ENCODE data around the gene RNF148. TPM values are rescaled to one million over a fixed set of nuclear protein-coding genes. Genes with fewer than 3 reads are reported as not detected.

The RNF148 gene
- total RNA-seq, 4 donors from 2014 or later: 0.25 to 0.36 TPM; not detected in 2

DNA sequence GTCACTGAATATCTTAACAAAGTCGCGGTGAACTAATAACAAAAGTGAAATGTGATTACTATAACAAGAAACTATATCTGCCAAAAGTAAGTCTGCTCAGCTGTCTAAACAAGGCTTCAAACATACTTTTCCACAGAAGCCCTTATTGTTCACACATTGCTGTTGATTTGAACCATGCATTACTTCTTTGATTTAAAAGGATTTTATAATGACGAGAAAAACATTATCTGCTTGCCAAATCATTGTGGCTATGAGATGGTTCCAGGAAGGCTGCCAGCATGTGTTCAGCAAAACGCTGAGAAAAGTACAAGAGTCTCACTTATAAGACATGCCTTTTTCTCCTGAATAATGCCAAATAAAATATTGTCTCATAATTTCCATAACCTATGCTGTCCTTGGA, 28.2 kb downstream of the RNF148 start:
- intact Hi-C loops (cut with DNase I; ENCODE audit: low total_unique reads): no loop called here
- DNase-seq (ENCODE audit: low spot score in 2 of 2): no peak
- TF ChIP-seq POLR2A (IDR thresholded peaks at IDR 0.05): no peak
- no peak for TF ChIP-seq CTCF (IDR thresholded peaks at IDR 0.05)
- H3K4me3 ChIP-seq (ENCODE audit: low read depth, poor library complexity, severe bottlenecking): no peak overlapping the region
- 11 to 17% methylated on average over 4 of the region's 4 CpGs for WGBS, 2 donors

DNA sequence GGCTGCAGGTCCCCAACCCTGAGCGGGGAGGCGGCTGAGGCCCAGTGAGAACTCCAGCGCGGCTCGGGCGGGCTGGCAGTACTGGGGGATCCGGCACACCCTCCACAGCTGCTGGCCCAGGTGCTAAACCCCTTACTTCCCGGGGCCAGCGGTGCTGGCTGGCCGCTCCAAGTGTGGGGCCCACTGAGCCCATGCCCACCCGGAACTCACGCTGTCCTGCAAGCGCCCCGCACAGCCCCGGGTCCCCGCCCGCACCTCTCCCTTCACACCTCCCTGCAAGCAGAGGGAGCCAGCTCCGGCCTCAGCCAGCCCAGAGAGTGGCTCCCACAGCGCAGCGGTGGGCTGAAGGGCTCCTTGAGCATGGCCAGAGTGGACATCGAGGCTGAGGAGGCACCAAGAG, 28.8 kb downstream of the RNF148 start:
- no peak overlapping the region for H3K4me3 ChIP-seq (ENCODE audit: low read depth, poor library complexity, severe bottlenecking)
- WGBS, 2 donors: 95 to 97% methylated on average over 15 to 20 of the region's 21 CpGs
- DNase-seq (ENCODE audit: low spot score in 2 of 2): no peak
- TF ChIP-seq CTCF (IDR thresholded peaks at IDR 0.05) (no peak), POLR2A (IDR thresholded peaks at IDR 0.05) (no peak)
- intact Hi-C loops (cut with DNase I; ENCODE audit: low total_unique reads): no loop called here

- 93 to 95% methylated on average over 8 of the region's 8 CpGs for WGBS, 2 donors
- intact Hi-C loops (cut with DNase I; ENCODE audit: low total_unique reads): no loop called here
- no peak overlapping the region for H3K4me3 ChIP-seq (ENCODE audit: low read depth, poor library complexity, severe bottlenecking)
- no peak for DNase-seq (ENCODE audit: low spot score in 2 of 2)
- TF ChIP-seq POLR2A (IDR thresholded peaks at IDR 0.05) (no peak), CTCF (IDR thresholded peaks at IDR 0.05) (no peak)
These were observed 30.2 kb downstream of the RNF148 start for GRCh38 chr7:122672536-122672935.

DNA sequence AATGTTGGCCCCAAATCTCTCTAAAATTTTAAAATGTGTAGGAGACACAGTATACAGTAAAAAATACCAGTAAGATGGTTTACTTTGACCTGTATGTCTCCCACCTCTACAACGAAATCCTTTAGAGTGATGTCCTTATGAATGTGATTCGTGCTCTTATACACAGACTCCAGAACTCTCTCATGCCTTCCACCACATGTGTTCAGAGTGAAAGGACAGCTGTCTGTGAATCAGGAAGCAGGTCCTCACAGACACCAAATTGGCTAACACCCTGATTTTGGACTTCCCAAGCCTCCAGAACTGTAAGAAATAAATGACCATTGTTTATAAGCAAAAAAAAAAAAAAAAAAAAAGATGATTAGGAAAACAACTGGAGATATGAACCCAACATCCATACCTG, 39.0 kb downstream of the RNF148 start:
- intact Hi-C loops (cut with DNase I; ENCODE audit: low total_unique reads): no loop called here
- TF ChIP-seq POLR2A (IDR thresholded peaks at IDR 0.05) (no peak), CTCF (IDR thresholded peaks at IDR 0.05) (no peak)
- H3K4me3 ChIP-seq (ENCODE audit: low read depth, poor library complexity, severe bottlenecking): no peak overlapping the region
- DNase-seq (ENCODE audit: low spot score in 2 of 2): no peak
- 85 to 87% methylated on average over 2 of the region's 2 CpGs for WGBS, 2 donors

DNA sequence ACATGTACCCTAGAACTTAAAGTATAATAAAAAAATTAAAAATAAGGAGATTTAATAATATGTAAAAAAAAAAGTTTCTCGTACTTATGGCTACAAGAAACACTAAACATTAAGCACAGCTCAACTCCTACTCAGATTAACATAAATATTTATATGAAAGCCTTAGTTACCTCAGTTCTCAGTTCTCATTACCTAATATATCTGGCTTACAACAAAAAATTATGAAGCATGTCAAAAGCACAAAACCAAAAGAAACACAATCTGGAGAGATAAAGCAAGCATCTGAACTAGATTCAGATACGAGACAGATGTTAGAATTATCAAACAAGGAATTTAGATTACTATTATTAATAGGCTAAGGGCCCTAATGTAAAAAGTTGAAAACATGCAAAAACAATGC, 43.9 kb downstream of the RNF148 start:
- 76 to 85% methylated on average over 2 of the region's 2 CpGs for WGBS, 2 donors
- no peak overlapping the region for H3K4me3 ChIP-seq (ENCODE audit: low read depth, poor library complexity, severe bottlenecking)
- intact Hi-C loops (cut with DNase I; ENCODE audit: low total_unique reads): no loop called here
- no peak for DNase-seq (ENCODE audit: low spot score in 2 of 2)
- TF ChIP-seq CTCF (IDR thresholded peaks at IDR 0.05): no peak
- no peak for TF ChIP-seq POLR2A (IDR thresholded peaks at IDR 0.05)

- no peak for DNase-seq (ENCODE audit: low spot score in 2 of 2)
- 83% methylated on average over 5 of the region's 5 CpGs for whole genome bisulfite sequencing, 2 donors
- TF ChIP-seq CTCF (IDR thresholded peaks at IDR 0.05): no peak
- TF ChIP-seq POLR2A (IDR thresholded peaks at IDR 0.05): no peak
- intact Hi-C loops (cut with DNase I; ENCODE audit: low total_unique reads): no loop called here
- no peak overlapping the region for H3K4me3 ChIP-seq (ENCODE audit: low read depth, poor library complexity, severe bottlenecking)
These were observed 49.0 kb downstream of the RNF148 start for GRCh38 chr7:122653685-122654084.
